ENCODE results near the gene HSPA4. TPM values are rescaled to one million over a fixed set of nuclear protein-coding genes. Genes with fewer than 3 reads are reported as not detected.

Gene HSPA4
- total and polyA plus RNA-seq, 4 donors: 51.3 to 135 (median 55.0) TPM

DNA sequence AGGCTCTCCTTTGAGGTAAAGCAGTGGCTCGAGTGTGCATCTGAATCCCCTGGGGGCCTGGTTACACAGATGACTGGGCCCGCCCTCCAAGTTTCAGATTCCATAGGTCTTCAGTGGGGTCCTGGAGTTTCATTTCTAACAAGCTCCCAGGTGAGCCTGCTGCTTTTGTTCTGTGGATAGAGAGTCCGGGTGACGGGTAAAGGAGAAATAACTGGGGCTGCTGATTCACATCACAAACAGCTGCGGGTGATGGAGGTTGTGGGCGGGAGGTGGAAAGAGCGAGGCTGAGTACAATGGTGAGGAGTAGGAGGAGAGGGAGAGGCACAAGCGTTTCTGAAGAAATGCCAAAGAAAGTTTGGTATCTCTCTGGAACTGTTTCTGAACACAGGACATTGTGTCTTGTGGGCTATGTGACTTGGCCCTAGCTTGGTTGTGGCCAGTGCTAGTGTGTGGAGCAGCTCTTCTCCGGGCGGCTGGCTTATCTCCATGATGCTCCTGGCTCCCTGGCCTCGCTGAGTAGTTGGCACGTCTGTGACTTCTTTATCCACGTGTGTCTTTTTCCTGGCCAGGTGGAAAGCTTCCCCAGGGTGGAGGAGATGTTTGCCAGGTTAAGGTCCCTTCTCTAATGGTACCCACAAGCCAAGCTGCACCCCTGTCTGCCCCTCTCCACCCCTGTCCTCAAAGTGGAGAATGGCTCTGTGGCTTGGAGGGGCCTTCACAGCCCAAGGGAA lies 61.7 kb downstream of the HSPA4 start:
- no peak overlapping the region for H3K4me3 ChIP-seq (ENCODE audit: low read length in 2 of 2)
- no peaks in the 10 kb centered on the region for H3K36me3 ChIP-seq (ENCODE audit: control insufficient read depth in 1 of 2, insufficient read depth in 2 of 2, low read length in 1 of 2)
- no peaks in the 10 kb centered on the region for H3K27me3 ChIP-seq (ENCODE audit: control insufficient read depth in 1 of 2, insufficient read depth in 2 of 2, low read length in 1 of 2)
- DNase-seq (no peak), ATAC-seq (ENCODE audit: low FRiP score) (no peak)
- no peaks in the 10 kb centered on the region for H3K9me3 ChIP-seq (ENCODE audit: control insufficient read depth, low read length)
- H3K27ac ChIP-seq (ENCODE audit: low read depth in 1 of 2, low read length in 2 of 2): no peak overlapping the region
- 85 to 89% methylated on average over 13 of the region's 13 CpGs for WGBS, 2 donors
- intact Hi-C loops (cut with DNase I): loop anchor here (2.0 to 10.0 kb wide), 6 partner anchors 133 to 1031 kb away; no protein-coding TSS in a partner anchor
- H3K4me1 ChIP-seq (ENCODE audit: control insufficient read depth in 1 of 2, insufficient read depth in 2 of 2, low read length in 2 of 2): no peaks in the 10 kb centered on the region

DNA sequence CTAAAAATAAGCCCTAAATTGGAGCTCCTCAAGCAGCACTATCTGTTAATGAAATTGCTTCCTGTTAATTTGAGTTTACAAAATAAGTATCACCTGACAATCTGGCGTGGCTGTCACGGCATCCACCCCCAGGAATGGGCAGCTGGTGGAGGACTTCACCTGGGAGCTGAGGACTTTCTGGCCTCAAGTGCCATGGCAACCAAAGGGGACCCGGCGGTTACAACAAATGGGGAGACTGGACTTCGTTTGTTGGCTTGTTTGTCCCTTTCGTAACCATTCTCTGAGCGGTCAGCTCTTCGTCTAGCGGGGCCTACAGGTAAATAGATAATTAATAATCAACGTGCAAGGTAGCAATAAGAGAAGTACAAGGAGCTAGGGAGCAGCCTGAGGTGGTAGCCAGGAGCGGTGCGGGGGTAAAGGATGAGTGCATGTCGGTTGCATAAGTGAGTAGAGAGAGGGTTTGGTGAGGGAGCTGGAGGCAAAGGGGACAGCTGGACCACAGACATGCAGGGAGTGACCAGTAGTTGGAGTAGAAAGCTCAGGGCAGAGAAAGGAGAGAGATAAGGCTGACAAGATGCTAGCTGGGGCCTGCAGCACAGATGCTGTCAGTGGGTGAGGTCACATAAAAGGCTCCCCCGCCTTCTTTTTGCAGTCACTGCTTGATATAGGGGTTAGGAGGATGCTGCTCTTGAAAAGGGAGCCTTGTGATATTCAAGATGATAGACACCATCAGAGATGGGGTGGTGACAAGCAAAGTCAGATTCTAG lies 62.5 kb downstream of the HSPA4 start:
- Histone ChIP-seq H3K4me3 (ENCODE audit: low read length in 2 of 2) (no peak overlapping the region), H3K9me3 (ENCODE audit: control insufficient read depth, low read length) (no peaks in the 10 kb centered on the region), H3K27ac (ENCODE audit: low read depth in 1 of 2, low read length in 2 of 2) (no peak overlapping the region), H3K4me1 (ENCODE audit: control insufficient read depth in 1 of 2, insufficient read depth in 2 of 2, low read length in 2 of 2) (no peaks in the 10 kb centered on the region), H3K36me3 (ENCODE audit: control insufficient read depth in 1 of 2, insufficient read depth in 2 of 2, low read length in 1 of 2) (no peaks in the 10 kb centered on the region), H3K27me3 (ENCODE audit: control insufficient read depth in 1 of 2, insufficient read depth in 2 of 2, low read length in 1 of 2) (no peaks in the 10 kb centered on the region)
- intact Hi-C loops (cut with DNase I): loop anchor here (5.0 to 10.0 kb wide), 5 partner anchors 138 to 1030 kb away; no protein-coding TSS in a partner anchor
- no peak for ATAC-seq (ENCODE audit: low FRiP score)
- no peak for DNase-seq
- WGBS, 2 donors: 93 to 94% methylated on average over 14 of the region's 14 CpGs

DNA sequence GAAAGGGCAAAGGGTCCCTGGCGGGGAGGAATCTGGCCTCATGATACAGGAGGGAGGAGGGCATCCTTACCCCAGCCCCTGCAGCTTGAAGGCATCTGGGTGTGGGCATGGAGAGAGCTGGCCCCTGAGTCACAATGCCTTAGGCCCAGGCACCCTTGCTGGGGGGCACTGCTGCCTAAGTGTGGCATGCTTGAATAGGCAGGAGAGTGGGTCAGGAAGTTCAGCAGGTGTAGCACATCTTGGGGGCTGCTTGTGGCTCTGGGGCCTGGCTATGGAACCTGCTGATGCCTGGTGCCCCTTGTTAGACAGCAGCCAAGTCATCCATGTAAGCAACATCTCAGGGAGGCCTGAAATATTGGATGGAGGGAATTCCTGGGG lies 63.1 kb downstream of the HSPA4 start:
- Histone ChIP-seq H3K4me1 (ENCODE audit: control insufficient read depth in 1 of 2, insufficient read depth in 2 of 2, low read length in 2 of 2) (no peaks in the 10 kb centered on the region), H3K36me3 (ENCODE audit: control insufficient read depth in 1 of 2, insufficient read depth in 2 of 2, low read length in 1 of 2) (no peaks in the 10 kb centered on the region), H3K9me3 (ENCODE audit: control insufficient read depth, low read length) (no peaks in the 10 kb centered on the region), H3K27ac (ENCODE audit: low read depth in 1 of 2, low read length in 2 of 2) (no peak overlapping the region), H3K27me3 (ENCODE audit: control insufficient read depth in 1 of 2, insufficient read depth in 2 of 2, low read length in 1 of 2) (no peaks in the 10 kb centered on the region), H3K4me3 (ENCODE audit: low read length in 2 of 2) (no peak overlapping the region)
- intact Hi-C loops (cut with DNase I): loop anchor here (5.0 to 10.0 kb wide), 5 partner anchors 137 to 1030 kb away; no protein-coding TSS in a partner anchor
- ATAC-seq (ENCODE audit: low FRiP score) (no peak), DNase-seq (no peak)
- WGBS, 2 donors: 97 to 100% methylated on average over 1 of the region's 1 CpG

DNA sequence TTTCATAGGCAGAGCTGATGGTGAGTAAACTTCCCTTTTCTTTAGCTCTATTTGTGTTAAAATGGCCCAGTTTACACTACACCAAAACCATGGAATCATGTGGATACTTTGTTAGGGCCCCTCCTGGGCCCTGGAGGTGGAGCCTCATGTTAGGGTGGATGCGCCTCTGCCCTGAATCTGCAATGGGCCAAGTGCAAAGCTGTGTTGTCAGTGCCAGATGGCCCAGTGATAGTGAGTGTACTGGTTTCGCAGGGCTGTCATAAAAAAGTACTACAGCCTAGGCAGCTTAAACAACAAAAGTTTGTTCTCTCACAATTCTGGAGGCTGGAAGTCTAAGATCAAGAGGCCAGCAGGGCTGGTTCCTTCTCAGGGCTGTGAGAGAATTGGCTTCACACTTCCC lies 64.8 kb downstream of the HSPA4 start:
- H3K36me3 ChIP-seq (ENCODE audit: control insufficient read depth in 1 of 2, insufficient read depth in 2 of 2, low read length in 1 of 2): no peaks in the 10 kb centered on the region
- no peak for DNase-seq
- H3K27ac ChIP-seq (ENCODE audit: low read depth in 1 of 2, low read length in 2 of 2): no peak overlapping the region
- intact Hi-C loops (cut with DNase I): loop anchor here in 1 of 2 donors (10.0 kb wide), 3 partner anchors 168 to 1028 kb away; no protein-coding TSS in a partner anchor
- no peak for ATAC-seq (ENCODE audit: low FRiP score)
- H3K4me1 ChIP-seq (ENCODE audit: control insufficient read depth in 1 of 2, insufficient read depth in 2 of 2, low read length in 2 of 2): no peaks in the 10 kb centered on the region
- no peak overlapping the region for H3K4me3 ChIP-seq (ENCODE audit: low read length in 2 of 2)
- WGBS, 2 donors: 72 to 94% methylated on average over 2 of the region's 2 CpGs
- H3K9me3 ChIP-seq (ENCODE audit: control insufficient read depth, low read length): no peaks in the 10 kb centered on the region
- H3K27me3 ChIP-seq (ENCODE audit: control insufficient read depth in 1 of 2, insufficient read depth in 2 of 2, low read length in 1 of 2): no peaks in the 10 kb centered on the region

DNA sequence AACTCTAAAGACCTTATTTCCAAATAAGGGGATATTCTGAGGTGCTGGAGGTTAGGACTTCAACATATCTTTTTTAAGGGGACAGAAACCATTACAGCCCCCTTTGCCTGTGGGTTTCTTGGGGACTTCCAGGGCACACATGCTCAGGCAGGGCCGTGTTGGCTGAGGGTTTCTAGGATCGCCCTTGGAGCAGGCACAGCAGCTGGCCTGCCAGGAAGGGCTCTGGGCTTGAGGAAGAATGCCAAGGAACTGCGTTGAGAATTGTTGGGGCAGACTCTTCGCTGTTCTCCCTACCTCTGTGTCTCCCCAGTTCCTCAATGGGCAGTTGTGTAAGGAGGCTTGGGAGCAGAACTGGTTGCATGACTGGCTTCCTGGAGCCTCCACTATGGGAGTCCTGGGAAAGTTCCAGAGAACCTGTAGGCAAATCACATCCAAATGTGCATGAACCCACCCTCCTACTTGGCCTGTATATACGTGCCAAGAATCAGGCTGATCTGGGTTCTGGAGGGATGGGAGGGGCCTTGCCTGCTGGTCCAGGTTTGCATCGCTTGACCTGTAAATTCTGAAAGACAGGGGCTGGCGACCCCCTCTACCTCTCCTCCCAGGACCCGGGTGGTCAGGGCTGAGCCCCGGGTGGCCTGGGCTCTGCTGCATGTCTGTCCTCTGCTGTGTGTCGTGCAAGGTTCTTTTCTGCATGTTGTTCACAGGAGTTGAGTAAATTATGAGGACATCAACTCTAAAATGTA lies 65.5 kb downstream of the HSPA4 start:
- no peaks in the 10 kb centered on the region for H3K4me1 ChIP-seq (ENCODE audit: control insufficient read depth in 1 of 2, insufficient read depth in 2 of 2, low read length in 2 of 2)
- no peaks in the 10 kb centered on the region for H3K36me3 ChIP-seq (ENCODE audit: control insufficient read depth in 1 of 2, insufficient read depth in 2 of 2, low read length in 1 of 2)
- H3K27ac ChIP-seq (ENCODE audit: low read depth in 1 of 2, low read length in 2 of 2): no peak overlapping the region
- no peaks in the 10 kb centered on the region for H3K27me3 ChIP-seq (ENCODE audit: control insufficient read depth in 1 of 2, insufficient read depth in 2 of 2, low read length in 1 of 2)
- H3K9me3 ChIP-seq (ENCODE audit: control insufficient read depth, low read length): no peaks in the 10 kb centered on the region
- no peak overlapping the region for H3K4me3 ChIP-seq (ENCODE audit: low read length in 2 of 2)
- DNase-seq (no peak), ATAC-seq (ENCODE audit: low FRiP score) (no peak)
- intact Hi-C loops (cut with DNase I): loop anchor here in 1 of 2 donors (10.0 kb wide), 3 partner anchors 167 to 1027 kb away; no protein-coding TSS in a partner anchor
- 57 to 63% methylated on average over 10 of the region's 10 CpGs for WGBS, 2 donors

DNA sequence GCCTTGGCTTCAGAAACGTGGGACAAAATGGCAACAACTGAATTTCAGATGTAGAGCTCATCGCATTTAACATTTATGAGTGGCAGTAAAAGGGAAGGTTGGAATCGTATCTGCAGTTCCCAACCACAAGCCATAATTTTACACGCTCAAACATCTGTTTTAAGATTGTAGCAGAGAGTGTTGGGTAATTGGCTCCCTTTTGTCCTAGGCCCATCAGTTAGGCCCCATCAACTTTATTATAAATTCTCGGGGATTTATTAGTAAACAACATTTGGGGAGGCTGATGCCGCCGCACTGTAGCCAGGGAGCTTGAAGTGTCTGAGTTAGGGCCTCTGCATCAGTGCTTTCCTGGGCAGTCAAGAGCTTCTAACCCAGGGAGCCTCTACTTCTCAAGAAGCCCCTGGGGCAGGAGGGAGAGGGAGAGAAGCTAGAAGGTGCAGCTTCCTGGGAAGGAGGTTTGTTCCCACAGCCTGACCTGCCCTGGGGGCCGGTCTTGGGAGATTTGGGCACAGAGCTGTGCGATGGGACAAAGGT lies 66.2 kb downstream of the HSPA4 start:
- intact Hi-C loops (cut with DNase I): loop anchor here in 1 of 2 donors (10.0 kb wide), 3 partner anchors 167 to 1027 kb away; no protein-coding TSS in a partner anchor
- H3K36me3 ChIP-seq (ENCODE audit: control insufficient read depth in 1 of 2, insufficient read depth in 2 of 2, low read length in 1 of 2): no peaks in the 10 kb centered on the region
- no peak for ATAC-seq (ENCODE audit: low FRiP score)
- H3K27me3 ChIP-seq (ENCODE audit: control insufficient read depth in 1 of 2, insufficient read depth in 2 of 2, low read length in 1 of 2): no peaks in the 10 kb centered on the region
- no peak overlapping the region for H3K27ac ChIP-seq (ENCODE audit: low read depth in 1 of 2, low read length in 2 of 2)
- no peak for DNase-seq
- H3K9me3 ChIP-seq (ENCODE audit: control insufficient read depth, low read length): no peaks in the 10 kb centered on the region
- 94 to 98% methylated on average over 9 of the region's 9 CpGs for WGBS, 2 donors
- no peaks in the 10 kb centered on the region for H3K4me1 ChIP-seq (ENCODE audit: control insufficient read depth in 1 of 2, insufficient read depth in 2 of 2, low read length in 2 of 2)
- H3K4me3 ChIP-seq (ENCODE audit: low read length in 2 of 2): no peak overlapping the region

DNA sequence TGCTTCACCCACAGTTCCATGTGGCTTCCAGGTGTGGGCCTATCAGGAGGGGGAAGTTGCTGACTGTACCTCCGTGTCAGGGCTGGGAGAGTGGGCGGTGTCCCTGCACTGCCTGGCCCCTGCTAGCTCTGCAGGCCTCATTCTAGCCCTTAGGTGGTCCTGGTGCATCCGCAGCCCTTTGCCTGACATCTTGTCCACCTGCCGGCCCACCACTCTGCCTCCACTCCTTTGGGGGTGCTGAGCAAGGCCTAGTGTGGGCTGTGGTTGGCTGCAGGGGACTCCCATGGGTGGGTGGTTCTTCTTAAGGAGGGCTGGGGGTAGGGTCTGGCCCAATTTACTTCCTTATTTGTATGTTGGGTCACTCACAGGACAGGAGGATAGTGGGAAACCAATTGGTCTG lies 66.9 kb downstream of the HSPA4 start:
- Histone ChIP-seq H3K36me3 (ENCODE audit: control insufficient read depth in 1 of 2, insufficient read depth in 2 of 2, low read length in 1 of 2) (no peaks in the 10 kb centered on the region), H3K4me3 (ENCODE audit: low read length in 2 of 2) (no peak overlapping the region), H3K4me1 (ENCODE audit: control insufficient read depth in 1 of 2, insufficient read depth in 2 of 2, low read length in 2 of 2) (no peaks in the 10 kb centered on the region), H3K9me3 (ENCODE audit: control insufficient read depth, low read length) (no peaks in the 10 kb centered on the region), H3K27me3 (ENCODE audit: control insufficient read depth in 1 of 2, insufficient read depth in 2 of 2, low read length in 1 of 2) (no peaks in the 10 kb centered on the region), H3K27ac (ENCODE audit: low read depth in 1 of 2, low read length in 2 of 2) (no peak overlapping the region)
- DNase-seq: no peak
- intact Hi-C loops (cut with DNase I): loop anchor here in 1 of 2 donors (10.0 kb wide), 3 partner anchors 166 to 1026 kb away; no protein-coding TSS in a partner anchor
- ATAC-seq (ENCODE audit: low FRiP score): no peak
- 95 to 96% methylated on average over 4 of the region's 4 CpGs for WGBS, 2 donors

DNA sequence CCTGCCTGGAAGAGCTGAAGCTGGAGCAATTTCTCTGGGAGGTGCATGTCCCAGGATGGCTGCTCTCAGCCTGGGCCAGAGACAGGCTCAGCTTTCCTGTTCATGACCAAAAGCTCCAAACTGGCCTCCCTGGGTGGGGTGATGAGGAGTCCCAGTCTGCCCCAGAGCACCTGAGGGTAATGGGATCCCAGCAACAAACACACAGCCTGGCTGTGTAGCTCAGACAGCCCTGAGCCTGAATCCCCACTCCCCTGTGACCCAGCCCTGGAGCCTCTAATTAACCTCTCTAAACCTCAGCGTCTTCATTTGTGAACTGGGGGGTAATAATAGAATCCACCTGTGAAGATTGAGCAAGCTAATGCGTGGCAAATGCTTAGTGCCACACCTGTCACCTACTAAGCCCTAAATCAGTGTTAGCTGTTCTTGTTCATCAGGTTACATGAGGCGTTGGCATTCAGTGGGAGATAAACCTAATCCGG lies 67.5 kb downstream of the HSPA4 start:
- 81 to 82% methylated on average over 4 of the region's 4 CpGs for WGBS, 2 donors
- ATAC-seq (ENCODE audit: low FRiP score) (no peak), DNase-seq (no peak)
- H3K27me3 ChIP-seq (ENCODE audit: control insufficient read depth in 1 of 2, insufficient read depth in 2 of 2, low read length in 1 of 2): no peaks in the 10 kb centered on the region
- no peak overlapping the region for H3K27ac ChIP-seq (ENCODE audit: low read depth in 1 of 2, low read length in 2 of 2)
- no peaks in the 10 kb centered on the region for H3K36me3 ChIP-seq (ENCODE audit: control insufficient read depth in 1 of 2, insufficient read depth in 2 of 2, low read length in 1 of 2)
- H3K4me3 ChIP-seq (ENCODE audit: low read length in 2 of 2): no peak overlapping the region
- intact Hi-C loops (cut with DNase I): loop anchor here in 1 of 2 donors (10.0 kb wide), 3 partner anchors 166 to 1026 kb away; no protein-coding TSS in a partner anchor
- H3K4me1 ChIP-seq (ENCODE audit: control insufficient read depth in 1 of 2, insufficient read depth in 2 of 2, low read length in 2 of 2): no peaks in the 10 kb centered on the region
- no peaks in the 10 kb centered on the region for H3K9me3 ChIP-seq (ENCODE audit: control insufficient read depth, low read length)
